Measurements from ENCODE around the gene OR5T2.

The OR5T2 gene

GRCh38 chr11:56207790-56208189 lies 26.3 kb downstream of the OR5T2 start:
- H3K36me3 Mint-ChIP-seq (ENCODE audit: low read depth), result no peaks in the 10 kb centered on the region
- no peak overlapping the region for H3K4me3 Mint-ChIP-seq
- H3K4me1 Mint-ChIP-seq, result no peaks in the 10 kb centered on the region
- no peak for TF ChIP-seq CTCF (IDR thresholded peaks at IDR 0.05)
- no peaks in the 10 kb centered on the region for H3K27me3 Mint-ChIP-seq (ENCODE audit: low read depth, poor library complexity)
- peaks cover 7% of the 10 kb centered on the region for H3K9me3 Mint-ChIP-seq
- no peak for DNase-seq
- H3K27ac Mint-ChIP-seq, result no peak overlapping the region

- no peaks in the 10 kb centered on the region for H3K27me3 Mint-ChIP-seq (ENCODE audit: low read depth, poor library complexity)
- H3K36me3 Mint-ChIP-seq (ENCODE audit: low read depth), result no peaks in the 10 kb centered on the region
- no peaks in the 10 kb centered on the region for H3K4me1 Mint-ChIP-seq
- no peaks in the 10 kb centered on the region for H3K9me3 Mint-ChIP-seq
- TF ChIP-seq CTCF (IDR thresholded peaks at IDR 0.05), result no peak
- no peak for DNase-seq
- H3K4me3 Mint-ChIP-seq, result no peak overlapping the region
- H3K27ac Mint-ChIP-seq, result no peak overlapping the region
Observed at GRCh38 chr11:56197367-56197766, 36.7 kb downstream of the OR5T2 start.

GRCh38 chr11:56196705-56197104 lies 37.4 kb downstream of the OR5T2 start:
- no peaks in the 10 kb centered on the region for H3K27me3 Mint-ChIP-seq (ENCODE audit: low read depth, poor library complexity)
- no peak overlapping the region for H3K27ac Mint-ChIP-seq
- no peaks in the 10 kb centered on the region for H3K4me1 Mint-ChIP-seq
- H3K9me3 Mint-ChIP-seq, result peaks cover under 1% of the 10 kb centered on the region
- no peak for TF ChIP-seq CTCF (IDR thresholded peaks at IDR 0.05)
- no peak overlapping the region for H3K4me3 Mint-ChIP-seq
- no peak for DNase-seq
- H3K36me3 Mint-ChIP-seq (ENCODE audit: low read depth), result no peaks in the 10 kb centered on the region

GRCh38 chr11:56188602-56189001 lies 45.5 kb downstream of the OR5T2 start:
- Mint-ChIP-seq H3K27ac (no peak overlapping the region), H3K9me3 (peaks cover 10% of the 10 kb centered on the region), H3K27me3 (ENCODE audit: low read depth, poor library complexity) (no peaks in the 10 kb centered on the region), H3K4me3 (no peak overlapping the region), H3K36me3 (ENCODE audit: low read depth) (no peaks in the 10 kb centered on the region), H3K4me1 (no peaks in the 10 kb centered on the region)
- DNase-seq, result no peak
- no peak for TF ChIP-seq CTCF (IDR thresholded peaks at IDR 0.05)

- no peaks in the 10 kb centered on the region for H3K36me3 Mint-ChIP-seq (ENCODE audit: low read depth)
- no peaks in the 10 kb centered on the region for H3K27me3 Mint-ChIP-seq (ENCODE audit: low read depth, poor library complexity)
- no peak overlapping the region for H3K4me3 Mint-ChIP-seq
- no peaks in the 10 kb centered on the region for H3K4me1 Mint-ChIP-seq
- TF ChIP-seq CTCF (IDR thresholded peaks at IDR 0.05), result no peak
- DNase-seq, result no peak
- H3K27ac Mint-ChIP-seq, result no peak overlapping the region
- H3K9me3 Mint-ChIP-seq, result peaks cover 13% of the 10 kb centered on the region
Observed at GRCh38 chr11:56183459-56183858, 50.6 kb downstream of the OR5T2 start.
